ENCODE results near the gene RAB5IF. TPM values are rescaled to one million over a fixed set of nuclear protein-coding genes. Genes with fewer than 3 reads are reported as not detected.

RAB5IF gene
- total and polyA plus RNA-seq, 2 of the 13 experiments (the other 11 are each of a cell fraction or from before 2014, with no cell fraction given): 261 to 305 TPM

DNA sequence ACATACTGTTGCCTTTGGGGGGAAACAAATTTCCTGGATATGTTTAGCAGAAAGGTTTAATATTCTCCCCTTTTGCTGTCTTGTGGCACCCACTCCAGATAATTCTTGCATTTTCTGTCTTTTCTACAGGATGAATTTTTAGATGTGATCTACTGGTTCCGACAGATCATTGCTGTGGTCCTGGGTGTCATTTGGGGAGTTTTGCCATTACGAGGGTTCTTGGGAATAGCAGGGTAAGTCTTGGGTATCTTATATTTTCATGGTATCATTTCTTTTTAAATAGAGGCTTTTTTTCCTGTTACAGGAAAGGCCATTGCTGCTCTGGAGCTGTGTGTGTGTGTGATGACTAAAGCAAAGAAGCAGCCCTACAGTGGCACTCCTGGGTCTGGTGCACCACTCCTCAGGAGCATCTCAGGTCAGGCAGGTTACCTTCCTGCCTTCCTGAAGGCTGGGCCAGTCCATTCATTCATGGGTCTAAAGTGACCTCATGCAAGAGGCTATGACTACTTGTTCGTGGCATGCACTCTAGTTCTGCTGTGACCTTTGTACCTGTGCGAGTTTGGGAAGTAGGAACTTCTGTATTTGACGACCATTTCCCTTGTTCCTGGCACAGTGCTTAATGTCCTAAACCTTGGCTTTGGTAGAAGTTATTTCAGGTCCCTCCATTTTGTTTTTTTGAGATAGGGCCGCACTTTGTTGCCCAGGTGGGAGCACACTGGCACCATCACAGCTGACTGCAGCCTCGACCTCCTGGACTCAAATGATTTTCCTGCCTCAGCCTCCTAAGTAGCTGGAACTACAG, 2.2 kb downstream of the RAB5IF start (continued):
- TF ChIP-seq DPF2 (CRISPR knock-in tag; IDR thresholded peaks at IDR 0.05; ENCODE audit: borderline replicate concordance, low read depth) (peak; percentile 64; the same call in 1 of the 2 replicates), NR2C2 (CRISPR knock-in tag; IDR thresholded peaks at IDR 0.05; ENCODE audit: borderline replicate concordance) (peak; percentile 43; the same call in 1 of the 2 replicates), CREM (IDR thresholded peaks at IDR 0.05) (peak; percentile 65), CREM (CRISPR knock-in tag; IDR thresholded peaks at IDR 0.05) (no peak), ZBTB3 (CRISPR knock-in tag; IDR thresholded peaks at IDR 0.05; ENCODE audit: borderline replicate concordance, low read depth) (no peak), ZNF234 (CRISPR knock-in tag; conservative IDR thresholded peaks at IDR 0.05) (no peak), RARA (CRISPR knock-in tag; IDR thresholded peaks at IDR 0.05) (peak; percentile 85), DR1 (CRISPR knock-in tag; IDR thresholded peaks at IDR 0.05) (no peak), ARNTL (CRISPR knock-in tag; IDR thresholded peaks at IDR 0.05) (peak; percentile 59; the same call in 1 of the 2 replicates), SMARCE1 (IDR thresholded peaks at IDR 0.05; ENCODE audit: borderline replicate concordance) (no peak), RAD21 (CRISPR knock-in tag; IDR thresholded peaks at IDR 0.05) (no peak), FOSL1 (CRISPR knock-in tag; IDR thresholded peaks at IDR 0.05; ENCODE audit: borderline replicate concordance) (peak; percentile 52; the same call in 1 of the 2 replicates), ZNF782 (CRISPR knock-in tag; IDR thresholded peaks at IDR 0.05; ENCODE audit: borderline replicate concordance) (no peak), MAFG (CRISPR knock-in tag; IDR thresholded peaks at IDR 0.05) (no peak), ZFY (CRISPR knock-in tag; IDR thresholded peaks at IDR 0.05) (no peak), SMARCC2 (IDR thresholded peaks at IDR 0.05) (no peak; the same call in 1 of the 2 replicates), PHB2 (IDR thresholded peaks at IDR 0.05; ENCODE audit: partially characterized antibody) (no peak), RBM39 (IDR thresholded peaks at IDR 0.05; ENCODE audit: low read depth, low read length, poor library complexity, severe bottlenecking) (no peak), RFX3 (CRISPR knock-in tag; IDR thresholded peaks at IDR 0.05) (no peak), ZNF510 (CRISPR knock-in tag; IDR thresholded peaks at IDR 0.05; ENCODE audit: low read depth) (no peak), NFYB (CRISPR knock-in tag; IDR thresholded peaks at IDR 0.05) (peak; percentile 6; the same call in 1 of the 2 replicates), TP53 (CRISPR knock-in tag; conservative IDR thresholded peaks at IDR 0.05) (no peak), BORCS8-MEF2B (CRISPR knock-in tag; IDR thresholded peaks at IDR 0.05) (0 out of 2 replicates have a peak, but pooled peaks have one; percentile 39)
- TF ChIP-seq, protein P1, sequence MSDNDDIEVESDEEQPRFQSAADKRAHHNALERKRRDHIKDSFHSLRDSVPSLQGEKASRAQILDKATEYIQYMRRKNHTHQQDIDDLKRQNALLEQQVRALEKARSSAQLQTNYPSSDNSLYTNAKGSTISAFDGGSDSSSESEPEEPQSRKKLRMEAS (IDR thresholded peaks at IDR 0.05): peak; percentile 77
- TF ChIP-seq, protein P2, sequence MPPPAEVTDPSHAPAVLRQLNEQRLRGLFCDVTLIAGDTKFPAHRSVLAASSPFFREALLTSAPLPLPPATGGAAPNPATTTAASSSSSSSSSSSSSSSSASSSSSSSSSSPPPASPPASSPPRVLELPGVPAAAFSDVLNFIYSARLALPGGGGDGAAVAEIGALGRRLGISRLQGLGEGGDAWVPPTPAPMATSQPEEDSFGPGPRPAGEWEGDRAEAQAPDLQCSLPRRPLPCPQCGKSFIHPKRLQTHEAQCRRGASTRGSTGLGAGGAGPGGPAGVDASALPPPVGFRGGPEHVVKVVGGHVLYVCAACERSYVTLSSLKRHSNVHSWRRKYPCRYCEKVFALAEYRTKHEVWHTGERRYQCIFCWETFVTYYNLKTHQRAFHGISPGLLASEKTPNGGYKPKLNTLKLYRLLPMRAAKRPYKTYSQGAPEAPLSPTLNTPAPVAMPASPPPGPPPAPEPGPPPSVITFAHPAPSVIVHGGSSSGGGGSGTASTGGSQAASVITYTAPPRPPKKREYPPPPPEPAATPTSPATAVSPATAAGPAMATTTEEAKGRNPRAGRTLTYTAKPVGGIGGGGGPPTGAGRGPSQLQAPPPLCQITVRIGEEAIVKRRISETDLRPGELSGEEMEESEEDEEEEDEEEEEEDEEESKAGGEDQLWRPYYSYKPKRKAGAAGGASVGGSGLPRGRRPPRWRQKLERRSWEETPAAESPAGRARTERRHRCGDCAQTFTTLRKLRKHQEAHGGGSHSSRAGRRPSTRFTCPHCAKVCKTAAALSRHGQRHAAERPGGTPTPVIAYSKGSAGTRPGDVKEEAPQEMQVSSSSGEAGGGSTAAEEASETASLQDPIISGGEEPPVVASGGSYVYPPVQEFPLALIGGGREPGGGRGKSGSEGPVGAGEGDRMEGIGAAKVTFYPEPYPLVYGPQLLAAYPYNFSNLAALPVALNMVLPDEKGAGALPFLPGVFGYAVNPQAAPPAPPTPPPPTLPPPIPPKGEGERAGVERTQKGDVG (CRISPR knock-in tag; IDR thresholded peaks at IDR 0.05; ENCODE audit: borderline replicate concordance): no peak
- TF ChIP-seq, protein P3, sequence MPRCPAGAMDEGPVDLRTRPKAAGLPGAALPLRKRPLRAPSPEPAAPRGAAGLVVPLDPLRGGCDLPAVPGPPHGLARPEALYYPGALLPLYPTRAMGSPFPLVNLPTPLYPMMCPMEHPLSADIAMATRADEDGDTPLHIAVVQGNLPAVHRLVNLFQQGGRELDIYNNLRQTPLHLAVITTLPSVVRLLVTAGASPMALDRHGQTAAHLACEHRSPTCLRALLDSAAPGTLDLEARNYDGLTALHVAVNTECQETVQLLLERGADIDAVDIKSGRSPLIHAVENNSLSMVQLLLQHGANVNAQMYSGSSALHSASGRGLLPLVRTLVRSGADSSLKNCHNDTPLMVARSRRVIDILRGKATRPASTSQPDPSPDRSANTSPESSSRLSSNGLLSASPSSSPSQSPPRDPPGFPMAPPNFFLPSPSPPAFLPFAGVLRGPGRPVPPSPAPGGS (CRISPR knock-in tag; IDR thresholded peaks at IDR 0.05): no peak
- TF ChIP-seq, protein P4, sequence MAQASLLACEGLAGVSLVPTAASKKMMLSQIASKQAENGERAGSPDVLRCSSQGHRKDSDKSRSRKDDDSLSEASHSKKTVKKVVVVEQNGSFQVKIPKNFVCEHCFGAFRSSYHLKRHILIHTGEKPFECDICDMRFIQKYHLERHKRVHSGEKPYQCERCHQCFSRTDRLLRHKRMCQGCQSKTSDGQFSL (CRISPR knock-in tag; IDR thresholded peaks at IDR 0.05): no peak

Data from HepG2 (cell line).